Cardiac fibroblast (primary cell): Measurements from ENCODE around the gene IFI35.
"Not testable (repeated sequence)": the region's sequence is repeated elsewhere in the genome, so short reads cannot be mapped to it uniquely, and the experiment has no call there.

Experiments used
- DNase-seq, 2 donors: peaks; one replicate each; pipeline versions ENCODE4 v3.0.0 to v3.0.0-alpha.2; 2010; ENCODE audit warnings: low read depth in 2 of 2
- H3K4me3 ChIP-seq, 2 donors: replicated peaks in 1 of 2; 1 replicate in 1 of 2; 2 replicates in 1 of 2; pipeline ENCODE4 v1.5.1; 2011; ENCODE audit warnings: low read depth in 2 of 2, low read length in 2 of 2, mild to moderate bottlenecking in 2 of 2, moderate library complexity in 1 of 2
- CTCF ChIP-seq: IDR thresholded peaks from one replicate; pipeline ENCODE4 v1.5.1; 2011; ENCODE audit warnings: low read depth, mild to moderate bottlenecking, low read length, inconsistent platforms

IFI35 gene

GRCh38 chr17:42997984-42998938 is 8.3 kb upstream of the IFI35 start, which contains the start of gene RPL27:
RPL27 (plus strand) TSS chr17:42998419; CDS start chr17:42998751, 332 bp downstream.
- TF ChIP-seq CTCF = peak; percentile 84

DNA sequence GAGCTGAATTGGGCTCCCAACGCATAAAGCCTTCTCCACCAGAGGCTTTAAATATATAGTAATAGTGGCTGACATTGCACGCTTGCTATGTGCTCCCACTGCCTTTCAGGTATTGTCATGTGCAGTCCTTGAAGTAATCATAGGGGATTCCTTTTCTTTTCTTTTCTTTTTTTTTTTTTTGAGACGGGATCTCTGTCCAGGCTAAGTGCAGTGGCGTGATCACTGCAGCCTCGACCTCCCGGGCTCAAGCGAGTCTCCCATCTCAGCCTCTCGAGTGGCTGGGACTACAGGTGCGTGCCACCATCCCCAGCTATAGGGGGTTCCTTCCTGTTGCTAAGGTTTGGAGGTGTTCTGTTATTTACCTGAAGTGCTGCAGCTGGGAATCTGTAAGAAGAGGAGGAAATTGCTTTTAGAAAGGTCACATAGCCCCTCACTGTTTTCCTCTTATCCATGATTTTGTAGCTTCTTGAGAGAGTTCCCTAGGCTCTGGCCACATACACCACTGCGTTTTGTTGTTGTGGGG is 7.5 kb upstream of the IFI35 start:
- DNase-seq = no peak
- no peak for TF ChIP-seq CTCF
- H3K4me3 ChIP-seq = peak overlapping the region; percentile 72 to 81

More at GRCh38 chr17:42997984-42998938, 8.3 kb upstream of the IFI35 start, which contains the start of gene RPL27:
- peak; percentile 100 for DNase-seq
- H3K4me3 ChIP-seq = peak within 1 kb of the TSS; percentile 72 to 81

DNA sequence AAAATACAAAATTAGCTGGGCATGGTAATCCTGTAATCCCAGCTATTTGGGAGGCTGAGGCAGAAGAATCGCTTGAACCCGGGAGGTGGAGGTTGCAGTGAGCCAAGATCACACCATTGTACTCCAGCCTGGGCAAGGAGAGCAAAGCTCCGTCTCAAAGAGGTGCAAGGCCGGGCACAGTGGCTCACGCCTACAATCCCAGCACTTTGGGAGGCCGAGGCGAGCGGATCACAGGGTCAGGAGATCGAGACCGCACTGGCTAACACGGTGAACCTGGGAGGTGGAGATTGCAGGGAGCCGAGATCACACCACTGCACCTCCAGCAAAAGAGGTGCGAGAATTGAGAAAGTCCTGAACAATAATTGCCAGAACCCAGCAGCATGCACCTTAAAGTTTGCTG is 5.7 kb upstream of the IFI35 start:
- DNase-seq, H3K4me3 ChIP-seq: not testable (repeated sequence)

DNA sequence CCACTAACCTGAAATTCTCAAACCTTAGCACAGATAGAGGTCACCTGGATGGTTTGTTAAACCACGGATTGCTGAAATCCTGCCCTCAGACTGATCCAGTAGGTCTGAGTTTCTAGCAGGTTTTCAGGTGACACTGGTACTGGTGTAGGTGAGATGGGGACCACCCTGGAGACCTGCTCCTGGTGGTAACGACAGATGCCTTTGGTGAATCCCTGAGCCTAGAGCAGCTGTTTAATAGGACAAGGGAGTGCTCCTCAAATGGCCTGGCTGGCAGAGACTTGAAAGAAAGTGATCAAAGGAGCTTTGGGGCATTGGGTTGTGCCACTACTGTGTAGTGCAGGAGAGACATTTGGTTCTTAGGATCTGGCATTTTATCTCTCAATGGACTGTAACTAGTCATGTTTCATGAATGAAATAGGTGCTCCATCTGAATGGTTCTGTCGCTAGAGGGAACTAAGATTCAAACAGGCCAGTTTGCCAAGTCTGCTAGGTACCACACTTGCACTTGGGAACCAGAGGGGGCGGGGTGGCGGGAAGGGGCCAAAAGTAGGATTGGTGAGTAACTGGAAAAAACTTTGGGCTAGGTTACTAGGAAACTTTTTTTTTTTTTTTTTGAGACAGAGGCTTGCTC is 2.9 kb upstream of the IFI35 start:
- peak; percentile 54 to 67 for DNase-seq
- TF ChIP-seq CTCF = peak; percentile 8
- no peak overlapping the region for H3K4me3 ChIP-seq

GRCh38 chr17:43010667-43011308 is 4.2 kb downstream of the IFI35 start:
- DNase-seq = no peak
- no peak for TF ChIP-seq CTCF
- H3K4me3 ChIP-seq = no peak overlapping the region

- no peak for DNase-seq
Measured at GRCh38 chr17:43011728-43012472, 5.3 kb downstream of the IFI35 start.

More at GRCh38 chr17:43011728-43012472, 5.3 kb downstream of the IFI35 start:
- TF ChIP-seq CTCF = no peak
- H3K4me3 ChIP-seq = no peak overlapping the region
